ENCODE data around the gene BUB1. TPM values are rescaled to one million over a fixed set of nuclear protein-coding genes. Genes with fewer than 3 reads are reported as not detected.

BUB1 gene
- total and polyA plus RNA-seq, 9 donors, result 0.17 to 2.3 (median 0.74) TPM

GRCh38 chr2:110657724-110658305, 20.0 kb downstream of the BUB1 start:
- Histone ChIP-seq H3K36me3 (no peaks in the 10 kb centered on the region), H3K27ac (no peak overlapping the region), H3K27me3 (no peaks in the 10 kb centered on the region), H3K4me3 (no peak overlapping the region), H3K9me3 (no peaks in the 10 kb centered on the region), H3K4me1 (ENCODE audit: insufficient read depth) (no peaks in the 10 kb centered on the region)
- DNase-seq, result no peak
- intact Hi-C loops (cut with DNase I), result no loop called here
- TF ChIP-seq EP300 (IDR thresholded peaks at IDR 0.05) (no peak), POLR2A (IDR thresholded peaks at IDR 0.05) (no peak), CTCF (IDR thresholded peaks at IDR 0.05) (no peak)
- 85 to 93% (median 88%) methylated on average over 3 of the region's 3 CpGs for WGBS, 3 donors

GRCh38 chr2:110655701-110656100, 22.2 kb downstream of the BUB1 start:
- Histone ChIP-seq H3K27me3 (no peaks in the 10 kb centered on the region), H3K9me3 (no peaks in the 10 kb centered on the region), H3K36me3 (no peaks in the 10 kb centered on the region), H3K4me1 (ENCODE audit: insufficient read depth) (no peaks in the 10 kb centered on the region), H3K4me3 (no peak overlapping the region), H3K27ac (no peak overlapping the region)
- intact Hi-C loops (cut with DNase I), result no loop called here
- TF ChIP-seq EP300 (IDR thresholded peaks at IDR 0.05) (no peak), POLR2A (IDR thresholded peaks at IDR 0.05) (no peak), CTCF (IDR thresholded peaks at IDR 0.05) (no peak)
- 81 to 95% (median 94%) methylated on average over 2 of the region's 2 CpGs for WGBS, 3 donors
- DNase-seq, result no peak

GRCh38 chr2:110653861-110654260, 24.0 kb downstream of the BUB1 start:
- Histone ChIP-seq H3K36me3 (no peaks in the 10 kb centered on the region), H3K4me3 (no peak overlapping the region), H3K27ac (no peak overlapping the region), H3K27me3 (no peaks in the 10 kb centered on the region), H3K9me3 (no peaks in the 10 kb centered on the region), H3K4me1 (ENCODE audit: insufficient read depth) (no peaks in the 10 kb centered on the region)
- no peak for DNase-seq
- intact Hi-C loops (cut with DNase I), result no loop called here
- TF ChIP-seq POLR2A (IDR thresholded peaks at IDR 0.05) (no peak), CTCF (IDR thresholded peaks at IDR 0.05) (no peak), EP300 (IDR thresholded peaks at IDR 0.05) (no peak)
- WGBS, 3 donors, result 98 to 100% (median 98%) methylated on average over 3 of the region's 3 CpGs

- DNase-seq, result no peak
- H3K4me1 ChIP-seq (ENCODE audit: insufficient read depth), result no peaks in the 10 kb centered on the region
- WGBS, 3 donors, result 95 to 97% (median 97%) methylated on average over 4 of the region's 4 CpGs
- H3K9me3 ChIP-seq, result no peaks in the 10 kb centered on the region
- H3K4me3 ChIP-seq, result no peak overlapping the region
- no peak overlapping the region for H3K27ac ChIP-seq
- TF ChIP-seq POLR2A (IDR thresholded peaks at IDR 0.05) (no peak), CTCF (IDR thresholded peaks at IDR 0.05) (no peak), EP300 (IDR thresholded peaks at IDR 0.05) (no peak)
- intact Hi-C loops (cut with DNase I), result no loop called here
- no peaks in the 10 kb centered on the region for H3K36me3 ChIP-seq
- no peaks in the 10 kb centered on the region for H3K27me3 ChIP-seq
Observed at GRCh38 chr2:110650346-110650745, 27.5 kb downstream of the BUB1 start.

All from ovary (tissue), 9 donors.